ENCODE data around the gene PCGF3.
"Not testable (repeated sequence)": the region's sequence is repeated elsewhere in the genome, so short reads cannot be mapped to it uniquely, and the experiment has no call there.

PCGF3 gene

DNA sequence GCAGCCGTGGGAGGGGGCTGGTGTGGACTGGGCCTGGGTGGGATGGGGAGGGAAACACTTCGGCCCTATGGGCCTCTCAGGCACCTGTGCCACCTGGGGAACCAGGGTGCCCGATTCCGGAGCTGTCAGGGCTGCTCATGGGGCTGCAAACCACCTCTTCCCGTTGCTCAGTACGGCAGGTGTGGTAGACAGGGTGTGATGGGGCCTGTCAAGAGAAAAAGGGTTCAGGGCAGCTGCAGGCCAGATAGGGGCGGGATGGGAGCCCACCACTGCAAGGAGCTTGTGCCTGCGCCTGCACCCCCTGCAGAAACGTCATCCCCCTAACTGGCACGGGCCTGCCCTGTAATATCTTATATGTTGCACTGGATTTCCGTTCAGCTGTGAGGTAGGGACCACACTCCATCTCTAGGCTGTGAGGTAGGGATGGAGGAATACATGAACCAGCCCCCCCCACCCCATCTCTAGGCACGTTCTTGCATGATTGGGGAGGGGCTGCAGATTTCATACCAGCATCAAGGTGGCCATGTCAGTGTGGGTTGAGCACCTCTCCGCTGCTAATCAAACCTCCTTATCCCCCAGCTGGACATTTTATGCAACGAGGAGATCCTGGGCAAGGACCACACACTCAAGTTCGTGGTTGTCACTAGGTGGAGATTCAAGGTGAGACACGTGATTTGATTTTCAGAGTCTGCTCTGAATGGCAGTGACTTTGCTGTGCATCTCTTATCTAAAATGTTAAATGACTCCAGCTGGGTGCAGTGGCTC lies 59.0 kb downstream of the PCGF3 start:
- DNase-seq (ENCODE audit: low read depth): no peak

DNA sequence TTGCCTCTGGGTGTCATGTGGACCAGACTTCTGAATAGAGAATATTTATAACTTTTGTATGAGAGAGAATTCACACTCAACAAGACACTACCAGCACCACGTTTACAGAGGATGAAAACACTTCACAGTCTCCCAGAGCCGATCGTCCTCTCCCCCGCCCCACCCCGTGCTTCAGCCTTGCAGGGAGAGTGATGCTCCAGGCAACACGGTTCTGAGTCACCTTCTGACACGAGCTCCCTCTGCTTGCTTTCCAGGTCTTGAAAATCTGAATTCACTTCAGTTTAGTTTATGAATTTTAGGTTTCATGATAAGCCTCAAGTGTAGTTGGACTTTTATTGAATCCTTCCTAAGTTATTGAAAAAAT lies 60.5 kb downstream of the PCGF3 start:
- DNase-seq (ENCODE audit: low read depth): no peak

DNA sequence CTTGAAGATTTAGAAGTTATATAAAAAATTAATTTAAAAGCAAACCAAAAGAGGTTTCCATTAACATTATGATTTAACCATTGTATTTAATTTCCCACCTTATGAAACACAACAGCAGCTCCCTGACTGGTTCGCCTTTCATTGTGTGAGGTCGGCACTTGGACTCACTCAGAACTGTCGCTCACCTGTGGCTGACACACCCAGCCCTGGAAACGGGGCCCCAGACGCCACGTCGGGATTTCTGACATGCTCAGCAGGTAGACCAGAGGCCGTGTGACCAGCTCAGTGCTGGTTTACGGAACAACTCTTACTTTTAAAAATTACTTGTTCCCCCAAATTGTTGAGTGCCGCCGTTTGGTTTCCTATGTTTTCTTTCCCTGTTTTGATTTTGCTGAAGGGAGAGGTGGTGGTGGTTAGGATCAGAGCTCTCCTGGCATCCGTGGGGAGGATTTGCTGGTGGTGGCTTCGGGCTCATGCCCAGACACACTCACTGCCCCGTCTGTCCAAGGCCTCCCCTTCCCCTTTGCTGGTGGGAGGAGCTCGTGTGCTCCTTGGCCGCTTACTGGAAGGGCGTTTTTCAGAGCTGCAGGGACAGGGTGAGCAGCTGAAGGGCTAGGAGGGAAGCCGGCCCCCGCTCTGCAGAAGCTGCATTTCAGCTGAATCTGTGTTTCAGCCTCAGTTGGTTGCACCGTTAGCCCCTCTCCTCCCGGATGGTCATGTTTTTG lies 61.1 kb downstream of the PCGF3 start:
- DNase-seq (ENCODE audit: low read depth): no peak

DNA sequence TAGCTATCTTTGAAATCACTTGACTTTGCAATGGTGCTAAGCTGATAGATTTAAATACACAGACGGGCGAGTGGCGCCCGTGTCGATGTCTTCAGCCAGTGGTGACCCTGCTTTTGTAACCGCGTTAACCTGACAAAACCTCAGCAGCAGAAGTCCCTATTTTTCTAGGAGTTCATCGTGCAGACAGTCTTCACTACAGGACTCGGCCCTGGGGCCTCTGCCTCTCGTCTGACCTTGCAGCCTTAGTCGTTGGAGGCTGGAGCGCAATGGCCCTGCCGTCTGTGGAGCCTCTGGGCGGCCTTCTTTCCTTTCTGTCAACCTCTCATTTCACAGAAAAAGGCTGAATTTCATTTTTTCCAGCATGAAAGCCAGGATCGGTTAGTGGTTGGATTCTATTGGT lies 62.4 kb downstream of the PCGF3 start:
- DNase-seq (ENCODE audit: low read depth): no peak

DNA sequence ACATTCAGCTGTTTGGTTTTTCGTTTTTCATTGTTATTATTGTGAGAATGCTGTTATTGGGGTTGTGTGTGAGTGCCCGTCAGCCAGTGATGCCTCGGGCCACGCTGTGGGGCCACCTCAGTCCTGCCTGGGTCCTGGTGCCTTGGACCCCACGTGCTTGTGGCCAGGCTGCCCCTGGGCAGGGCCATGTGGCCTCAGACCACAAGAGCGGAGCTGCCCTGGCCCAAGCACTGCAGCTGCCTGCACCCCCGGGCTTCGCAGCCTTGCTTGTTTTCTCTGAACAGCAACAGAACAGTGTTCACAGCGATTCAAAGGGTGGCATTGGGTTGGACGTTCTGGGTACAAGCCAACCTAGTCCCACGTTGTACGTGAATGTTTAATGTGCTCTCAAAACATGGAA lies 63.4 kb downstream of the PCGF3 start:
- DNase-seq (ENCODE audit: low read depth): no peak

DNA sequence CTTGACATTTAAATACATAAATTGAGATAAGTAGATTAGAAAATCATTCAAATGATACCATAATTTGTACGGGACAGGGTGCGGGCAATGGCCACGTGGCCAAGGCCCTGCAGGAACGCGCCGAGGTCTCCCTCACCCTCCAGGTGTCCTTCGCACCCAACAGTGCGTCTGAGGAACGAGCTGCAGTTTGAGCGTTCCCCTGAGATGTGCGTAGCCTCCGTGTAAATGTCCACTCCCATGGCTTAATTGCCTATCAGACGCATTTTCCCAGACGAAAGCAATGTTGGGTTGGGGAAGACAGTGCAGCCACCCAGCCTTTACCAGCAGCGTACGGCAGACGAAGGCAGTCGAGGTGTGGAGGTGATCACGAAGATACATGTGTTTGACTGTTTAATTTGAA lies 63.9 kb downstream of the PCGF3 start:
- DNase-seq (ENCODE audit: low read depth): no peak

DNA sequence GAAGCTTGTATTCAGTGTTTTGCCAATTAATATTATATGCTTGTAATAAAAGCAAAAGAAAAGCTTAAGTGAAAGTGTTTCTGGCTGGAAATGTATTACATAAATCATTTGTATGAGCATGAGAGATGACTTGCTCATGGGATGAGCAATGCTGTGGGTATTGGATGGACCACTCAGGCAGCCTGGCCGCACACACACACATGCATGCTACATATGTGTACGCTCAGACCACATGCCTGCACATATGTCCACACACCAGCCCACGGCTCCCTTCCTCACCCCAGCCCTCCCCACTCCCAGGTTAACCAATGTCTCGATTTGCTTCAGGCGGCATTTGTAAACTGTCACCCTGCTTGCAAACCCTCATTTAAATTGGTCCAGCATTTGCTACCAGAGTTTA lies 64.4 kb downstream of the PCGF3 start:
- DNase-seq (ENCODE audit: low read depth): no peak

DNA sequence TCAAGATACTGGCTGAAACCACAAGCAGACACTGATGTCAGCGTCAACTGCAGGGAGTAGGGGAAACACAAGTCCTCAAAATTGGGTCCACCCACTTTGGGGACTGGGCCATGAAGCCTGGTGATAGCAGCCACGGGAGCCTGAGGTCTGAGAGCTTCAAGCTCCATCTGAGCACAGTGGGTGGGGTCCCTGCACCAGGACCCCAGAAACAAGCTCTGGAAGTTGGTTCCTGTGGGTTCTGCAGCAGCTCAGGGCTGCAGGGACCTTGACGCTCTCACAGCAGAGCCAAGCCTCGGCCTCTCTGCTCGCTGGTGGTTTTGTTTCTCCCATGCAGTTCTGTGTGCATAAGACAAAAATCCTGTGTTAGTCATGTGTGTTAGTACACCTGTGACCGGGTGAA lies 65.8 kb downstream of the PCGF3 start:
- DNase-seq (ENCODE audit: low read depth): no peak

DNA sequence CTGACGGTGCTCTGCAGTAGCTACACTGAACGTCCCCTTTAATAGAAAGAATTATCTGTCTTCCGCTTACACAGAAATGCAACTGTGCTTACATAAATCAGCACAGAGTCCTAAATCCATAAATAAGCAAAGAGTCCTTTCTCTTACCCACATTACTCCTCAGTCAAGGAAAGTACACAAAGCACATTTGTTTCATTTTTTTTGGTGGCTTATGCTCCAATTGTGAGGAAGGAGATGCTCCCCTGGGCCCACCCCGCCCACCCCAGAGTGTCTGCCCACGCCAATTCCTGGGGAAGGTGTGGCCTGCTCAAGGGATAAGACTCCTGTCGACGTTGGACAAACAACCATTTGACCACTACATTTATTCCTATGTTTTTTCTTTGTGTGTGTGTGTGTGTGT lies 66.5 kb downstream of the PCGF3 start:
- DNase-seq (ENCODE audit: low read depth): no peak

DNA sequence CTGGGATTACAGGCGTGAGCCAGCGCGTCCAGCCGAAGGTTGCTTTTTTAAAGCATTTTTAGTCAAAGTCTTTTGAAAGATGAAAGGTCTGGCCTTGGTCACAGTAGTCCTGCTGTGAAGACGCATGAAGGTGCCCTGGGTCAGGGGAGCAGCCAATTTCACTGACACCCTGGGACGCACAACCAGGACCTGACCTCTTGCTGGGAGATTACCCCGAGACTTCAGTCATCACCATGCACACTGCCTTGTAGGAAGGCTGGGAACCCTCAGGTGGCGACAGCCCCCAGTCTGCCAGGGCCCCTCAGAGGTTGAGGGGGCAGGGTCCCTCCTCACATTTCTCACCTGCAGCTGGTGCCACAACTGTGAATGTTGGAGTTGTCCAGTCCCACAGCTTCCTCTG lies 67.1 kb downstream of the PCGF3 start:
- DNase-seq (ENCODE audit: low read depth): no peak

DNA sequence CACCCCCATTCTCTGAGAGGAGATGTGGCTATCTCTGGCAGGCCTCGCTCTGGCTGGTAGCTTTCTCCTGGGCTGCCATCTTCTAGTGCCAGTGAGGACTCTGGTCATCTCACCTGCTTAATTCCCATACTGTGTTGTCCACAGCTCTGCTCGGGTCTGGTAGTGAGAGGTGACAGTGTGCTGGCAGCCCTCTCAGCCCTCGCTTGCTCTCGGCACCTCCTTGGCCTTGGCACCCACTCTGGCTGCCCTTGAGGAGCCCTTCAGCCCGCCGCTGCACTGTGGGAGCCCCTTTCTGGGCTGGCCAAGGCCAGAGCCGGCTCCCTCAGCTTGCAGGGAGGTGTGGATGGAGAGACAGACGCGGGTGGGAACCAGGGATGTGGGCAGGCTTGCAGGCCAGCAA lies 67.6 kb downstream of the PCGF3 start:
- DNase-seq (ENCODE audit: low read depth): no peak

DNA sequence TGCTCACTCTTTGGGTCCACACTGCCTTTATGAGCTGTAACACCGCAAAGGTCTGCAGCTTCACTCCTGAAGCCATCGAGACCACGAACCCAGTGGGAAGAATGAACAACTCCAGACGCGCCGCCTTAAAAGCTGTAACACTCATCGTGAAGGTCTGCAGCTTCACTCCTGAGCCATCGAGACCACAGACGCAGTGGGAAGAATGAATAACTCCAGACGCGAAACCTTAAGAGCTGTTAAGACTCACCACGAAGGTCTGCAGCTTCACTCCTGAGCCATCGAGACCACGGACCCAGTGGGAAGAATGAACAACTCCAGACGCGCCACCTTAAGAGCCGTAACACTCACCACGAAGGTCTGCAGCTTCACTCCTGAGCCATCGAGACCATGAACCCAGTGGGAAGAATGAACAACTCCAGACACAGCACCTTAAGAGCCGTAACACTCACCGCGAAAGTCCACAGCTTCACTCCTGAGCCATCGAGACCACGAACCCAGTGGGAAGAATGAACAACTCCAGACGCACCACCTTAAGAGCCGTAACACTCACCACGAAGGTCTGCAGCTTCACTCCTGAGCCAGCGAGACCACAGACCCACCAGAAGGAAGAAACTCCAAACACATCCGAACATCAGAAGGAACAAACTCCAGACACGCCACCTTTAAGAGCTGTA lies 68.9 kb downstream of the PCGF3 start:
- DNase-seq (ENCODE audit: low read depth): not testable (repeated sequence)

DNA sequence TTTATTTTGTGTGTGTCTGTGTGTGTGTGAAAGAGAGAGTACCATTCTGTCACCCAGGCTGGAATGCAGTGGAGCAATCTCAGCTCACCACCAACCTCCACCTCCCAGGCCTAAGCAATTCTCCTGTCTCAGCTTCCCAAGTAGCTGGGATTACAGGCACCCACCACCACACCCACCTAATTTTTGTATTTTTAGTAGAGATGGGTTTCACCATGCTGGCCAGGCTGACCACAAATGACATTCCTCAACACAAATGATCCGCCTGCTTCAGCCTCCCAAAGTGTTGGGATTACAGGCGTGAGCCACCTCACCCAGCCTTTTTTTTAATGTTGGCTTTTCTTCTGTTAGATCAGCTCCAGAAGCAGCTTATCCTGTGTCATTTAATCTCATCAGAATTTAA lies 69.9 kb downstream of the PCGF3 start:
- not testable (repeated sequence) for DNase-seq (ENCODE audit: low read depth)

DNA sequence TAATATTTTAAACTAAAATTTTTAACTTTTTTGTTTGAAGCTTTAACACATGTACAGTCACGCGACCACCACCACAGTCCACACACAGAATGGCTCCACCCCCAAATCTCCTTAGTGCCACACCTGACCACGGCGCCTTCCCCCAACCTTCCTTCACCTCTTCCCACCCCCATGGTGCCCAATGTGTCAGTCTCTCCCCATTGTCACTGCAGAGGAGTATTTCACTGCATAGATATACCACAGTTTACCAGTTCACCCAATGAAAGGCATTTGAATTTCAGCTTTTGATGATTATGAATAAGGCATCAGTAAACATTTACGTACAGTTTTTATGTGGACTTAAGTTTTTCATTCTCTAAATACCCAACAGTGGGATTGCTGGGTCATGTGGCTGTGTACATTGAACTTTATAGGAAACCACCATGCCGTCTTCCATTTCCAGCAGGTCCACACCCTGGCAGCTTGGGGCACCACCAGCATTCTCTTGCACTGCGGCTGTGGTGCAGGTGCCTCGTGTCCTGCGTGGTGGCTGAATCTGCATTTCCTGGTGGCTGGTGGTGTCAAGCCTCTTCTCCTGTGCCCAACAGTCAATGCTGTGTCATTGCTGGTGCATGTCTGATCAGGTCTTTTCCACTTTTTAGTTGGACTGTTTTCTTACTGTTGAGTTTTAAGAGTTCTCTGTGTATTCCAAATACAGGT lies 71.3 kb downstream of the PCGF3 start:
- DNase-seq (ENCODE audit: low read depth): no peak

DNA sequence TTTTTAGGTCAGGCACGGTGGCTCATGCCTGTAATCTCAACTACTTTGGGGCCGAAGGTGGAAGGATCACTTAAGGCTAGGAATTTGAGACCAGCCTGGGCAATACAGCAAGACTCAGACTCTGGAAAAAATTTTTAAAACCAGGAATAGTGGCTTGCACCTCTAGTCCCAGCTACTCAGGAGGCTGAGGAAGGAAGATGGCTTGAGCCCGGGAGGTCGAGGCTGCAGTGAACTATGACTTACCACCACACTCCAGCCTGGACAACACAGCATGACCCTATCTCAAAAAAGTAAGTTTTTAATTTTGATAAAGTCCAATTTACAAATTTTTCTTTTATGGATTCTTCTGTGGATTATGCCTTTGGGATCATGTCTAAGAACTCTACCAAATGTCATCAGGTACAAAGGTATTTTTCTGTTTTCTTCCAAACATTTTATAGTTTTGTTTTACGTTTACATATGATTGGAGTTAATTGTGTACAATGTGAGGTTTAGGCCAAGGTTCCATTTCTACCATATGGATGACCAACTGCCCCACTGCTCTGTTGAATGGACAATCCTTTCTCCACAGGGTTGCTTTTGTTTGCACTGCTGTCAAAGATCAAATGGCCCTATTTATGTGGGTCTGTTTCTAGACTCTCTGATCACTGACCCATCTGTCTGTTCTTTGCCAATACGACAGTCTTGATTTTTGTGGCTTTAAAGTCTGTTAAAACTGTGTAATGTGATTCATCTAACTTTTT lies 72.1 kb downstream of the PCGF3 start:
- no peak for DNase-seq (ENCODE audit: low read depth)

DNA sequence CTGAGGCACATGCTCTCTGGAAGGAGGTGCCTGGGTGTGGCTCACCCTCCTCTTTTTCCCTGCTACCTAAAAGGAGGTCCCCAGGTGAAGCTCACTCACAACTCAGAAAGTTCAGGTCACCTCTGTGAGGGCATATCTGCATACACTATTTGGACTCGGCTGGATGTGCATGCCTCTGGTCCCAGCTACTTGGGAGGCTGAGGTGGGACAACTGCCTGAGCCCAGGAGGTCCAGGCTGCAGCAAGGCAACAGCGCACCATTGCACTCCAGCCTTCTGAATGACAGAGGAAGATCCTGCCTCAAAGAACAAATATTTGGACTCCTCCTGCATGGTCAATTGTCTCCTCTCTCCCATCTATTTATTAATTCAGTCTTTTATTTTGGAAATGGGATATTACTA lies 73.9 kb downstream of the PCGF3 start:
- DNase-seq (ENCODE audit: low read depth): no peak

DNA sequence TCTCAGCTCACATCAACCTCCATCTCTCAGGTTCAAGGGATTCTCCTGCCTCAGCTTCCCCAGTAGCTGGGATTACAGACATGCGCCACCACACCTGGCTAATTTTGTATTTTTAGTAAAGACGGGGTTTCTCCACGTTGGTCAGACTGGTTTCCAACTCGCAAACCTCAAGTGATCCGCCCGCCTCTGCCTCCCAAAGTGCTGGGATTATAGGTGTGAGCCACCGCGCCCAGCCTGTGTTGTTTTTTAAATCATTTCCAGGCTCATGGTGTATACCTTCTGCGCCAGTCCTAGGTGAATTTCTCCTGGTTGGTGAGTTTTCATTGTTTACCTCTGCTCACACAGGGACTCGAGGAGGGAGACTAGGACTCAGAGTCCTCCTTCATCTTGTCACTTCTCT lies 74.6 kb downstream of the PCGF3 start:
- not testable (repeated sequence) for DNase-seq (ENCODE audit: low read depth)

DNA sequence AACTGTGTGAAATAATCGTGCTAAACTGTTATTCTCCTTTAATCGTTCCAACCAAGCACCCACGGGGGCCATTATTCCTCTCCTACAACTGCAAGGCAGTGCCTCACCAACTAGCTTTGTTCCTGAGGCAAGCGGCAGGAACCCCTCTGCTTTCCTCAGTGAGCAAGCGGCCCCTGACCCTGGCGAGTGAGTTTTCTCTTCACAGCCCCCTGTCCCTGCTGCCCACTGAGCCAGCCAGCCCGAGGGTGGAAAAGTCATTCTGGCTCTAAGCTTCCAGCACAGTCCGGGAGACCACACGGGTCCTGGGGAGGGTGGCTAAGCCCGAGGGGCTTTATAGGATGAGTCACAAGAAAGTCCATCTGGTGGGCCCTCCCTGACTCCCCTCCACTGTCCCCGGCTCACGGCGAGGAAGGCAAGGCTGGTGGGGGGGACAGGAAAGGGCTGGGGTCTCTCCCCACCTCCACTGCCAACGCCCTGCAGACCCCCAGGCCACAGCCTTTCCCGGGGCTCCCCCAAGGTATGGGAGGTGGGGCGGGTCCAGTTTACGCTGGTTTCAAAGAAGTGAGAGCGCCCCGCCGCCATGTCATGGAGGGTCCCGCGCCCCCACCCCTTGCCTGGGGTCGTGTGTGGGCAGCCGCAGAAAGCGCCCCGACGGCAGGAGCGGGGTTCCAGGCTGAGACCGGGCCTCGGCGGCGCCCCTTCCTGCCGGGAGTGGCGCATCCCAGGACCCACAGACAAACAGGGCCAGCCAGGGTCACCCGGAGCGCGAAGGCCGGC lies 75.3 kb downstream of the PCGF3 start:
- no peak for DNase-seq (ENCODE audit: low read depth)

DNA sequence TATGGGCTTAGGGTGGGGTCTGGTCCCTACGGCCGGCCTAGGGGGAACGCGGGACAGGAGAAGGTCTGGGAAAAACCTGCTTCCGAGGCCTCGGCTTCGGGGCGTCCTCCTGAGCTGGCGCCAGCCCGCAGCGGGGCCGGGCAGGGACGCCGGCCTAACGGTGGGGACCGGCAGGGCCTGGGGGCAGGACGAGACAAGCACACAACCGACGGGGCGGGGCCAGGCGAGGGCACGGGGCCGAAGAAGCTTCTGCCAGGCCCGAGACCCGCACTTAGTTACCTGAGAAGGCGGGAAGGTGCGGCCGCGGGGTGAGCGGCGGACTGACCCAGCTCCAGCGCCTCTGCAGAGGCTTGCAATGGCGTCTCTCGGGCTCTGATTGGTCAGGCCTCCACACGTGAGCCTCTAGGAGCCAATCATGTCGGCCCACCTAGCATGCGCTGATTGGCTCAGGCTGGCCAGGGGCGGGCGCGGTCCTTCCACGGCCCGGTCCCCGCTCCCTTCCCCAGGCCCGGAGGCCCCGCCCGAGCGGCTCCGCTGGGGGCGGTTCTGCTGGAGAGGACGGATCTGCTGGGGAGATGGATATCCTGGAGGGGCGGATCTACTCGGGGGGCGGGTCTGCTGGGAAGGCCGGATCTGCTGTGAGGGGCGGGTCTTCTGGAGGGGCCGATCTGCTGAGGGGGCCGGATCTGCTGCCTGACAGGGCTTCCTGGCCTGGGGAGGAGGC lies 76.0 kb downstream of the PCGF3 start:
- peak; percentile 99 for DNase-seq (ENCODE audit: low read depth)

All from fibroblast of gingiva (primary cell).